Central memory CD8-positive, alpha-beta T cell (primary cell): ENCODE measurements around the gene GCDH.

Experiments used
- ATAC-seq: fragments of 150-1000 bp; cut with Tn5 transposase; replicated peaks from 2 replicates; pipeline ENCODE4 v1.10.0; 2022; ENCODE audit warnings: mild to moderate bottlenecking, moderate FRiP score, moderate number of reproducible peaks; ENCODE audit not compliant: poor library complexity, severe bottlenecking; ENCODE audit errors: extremely low read depth
- DNase-seq, 2 donors: peaks; one replicate each; pipeline ENCODE4 v3.0.0; 2021; ENCODE audit warnings: low spot score in 2 of 2
- H3K27ac Mint-ChIP-seq: one replicate; pipeline ENCODE4 v1.8.0; 2022; ENCODE audit warnings: low read depth, mild to moderate bottlenecking, moderate library complexity, mixed read lengths
- H3K27me3 Mint-ChIP-seq: one replicate; pipeline ENCODE4 v1.8.0; 2022; ENCODE audit warnings: mixed read lengths
- H3K36me3 Mint-ChIP-seq: one replicate; pipeline ENCODE4 v1.8.0; 2022; ENCODE audit warnings: mild to moderate bottlenecking, moderate library complexity, mixed read lengths; ENCODE audit not compliant: insufficient read depth
- H3K4me1 Mint-ChIP-seq: one replicate; pipeline ENCODE4 v1.8.0; 2022; ENCODE audit warnings: mixed read lengths
- H3K4me3 Mint-ChIP-seq: one replicate; pipeline ENCODE4 v1.8.0; 2022; ENCODE audit warnings: mild to moderate bottlenecking, moderate library complexity, mixed read lengths
- H3K9me3 Mint-ChIP-seq: one replicate; pipeline ENCODE4 v1.8.0; 2022; ENCODE audit warnings: mixed read lengths

Gene GCDH

DNA sequence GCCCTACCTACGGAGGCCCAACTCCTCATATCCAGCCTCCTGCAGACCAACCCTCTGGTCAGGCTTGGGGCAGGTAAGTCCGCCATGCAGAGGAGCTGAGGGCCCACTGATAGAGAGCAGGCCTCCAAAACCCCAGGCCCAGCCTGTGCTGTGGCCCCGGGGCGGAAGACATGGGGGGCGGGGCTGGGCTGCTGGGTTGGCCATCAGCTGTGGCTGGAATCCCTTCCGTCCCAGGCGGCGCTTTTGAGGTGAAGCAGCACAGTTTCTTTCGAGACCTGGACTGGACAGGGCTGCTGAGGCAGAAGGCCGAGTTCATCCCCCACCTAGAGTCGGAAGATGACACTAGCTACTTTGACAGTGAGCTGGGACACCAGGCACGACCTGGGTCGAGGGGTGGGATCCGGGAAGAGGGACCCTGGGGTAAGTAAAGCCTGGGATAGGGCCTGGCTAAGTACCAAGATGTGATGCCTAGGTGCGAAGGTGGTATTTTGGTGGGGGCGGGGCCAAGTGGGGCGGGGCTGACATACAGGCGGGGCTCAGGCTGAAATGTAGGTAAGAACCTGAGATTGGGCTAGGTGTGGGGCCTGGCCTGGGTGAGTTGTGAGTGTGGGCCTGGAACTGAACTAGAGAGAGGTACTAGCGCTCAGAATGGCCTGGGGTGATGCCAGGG is 25.1 kb upstream of the GCDH start:
- peak overlapping the region; percentile 62 for H3K4me3 Mint-ChIP-seq
- DNase-seq (no peak), ATAC-seq (no peak)
- peaks cover 10% of the 10 kb centered on the region for H3K4me1 Mint-ChIP-seq
- no peaks in the 10 kb centered on the region for H3K36me3 Mint-ChIP-seq
- no peaks in the 10 kb centered on the region for H3K9me3 Mint-ChIP-seq
- peaks cover 20% of the 10 kb centered on the region for H3K27me3 Mint-ChIP-seq
- no peak overlapping the region for H3K27ac Mint-ChIP-seq

DNA sequence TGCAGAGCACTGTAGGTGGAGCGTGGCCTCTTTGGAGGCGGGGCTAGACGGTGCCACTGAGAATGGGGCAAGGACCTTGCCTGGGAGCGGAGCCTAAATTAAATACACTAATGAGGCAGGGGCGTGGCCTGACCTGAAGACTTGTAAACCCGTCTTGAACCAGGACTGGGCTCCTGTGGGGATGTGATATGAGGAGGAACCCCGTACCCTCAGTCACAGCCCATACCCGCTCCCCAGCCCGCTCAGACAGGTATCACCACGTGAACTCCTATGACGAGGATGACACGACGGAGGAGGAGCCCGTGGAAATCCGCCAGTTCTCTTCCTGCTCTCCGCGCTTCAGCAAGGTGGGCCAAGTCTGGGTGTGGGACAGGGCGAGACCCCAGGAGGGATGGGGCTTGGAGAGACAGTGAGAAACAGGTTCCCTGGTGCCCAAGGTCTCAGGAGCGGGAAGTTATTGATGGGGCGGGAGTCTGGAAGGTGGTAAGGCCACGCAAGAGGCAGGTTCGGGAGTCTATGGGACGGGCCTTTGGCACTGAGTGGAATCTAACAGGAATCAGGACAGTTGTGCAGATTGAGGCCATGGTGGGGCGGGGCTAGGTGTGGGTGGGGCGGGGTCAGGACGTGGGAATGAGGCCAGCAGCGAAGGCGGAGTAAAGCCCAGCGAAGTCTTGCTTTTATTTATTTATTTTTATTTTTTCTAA is 24.4 kb upstream of the GCDH start:
- Mint-ChIP-seq H3K27me3 (peaks cover 20% of the 10 kb centered on the region), H3K4me1 (peaks cover 10% of the 10 kb centered on the region), H3K4me3 (peak overlapping the region; percentile 62), H3K9me3 (no peaks in the 10 kb centered on the region), H3K27ac (no peak overlapping the region), H3K36me3 (no peaks in the 10 kb centered on the region)
- DNase-seq (no peak), ATAC-seq (no peak)

DNA sequence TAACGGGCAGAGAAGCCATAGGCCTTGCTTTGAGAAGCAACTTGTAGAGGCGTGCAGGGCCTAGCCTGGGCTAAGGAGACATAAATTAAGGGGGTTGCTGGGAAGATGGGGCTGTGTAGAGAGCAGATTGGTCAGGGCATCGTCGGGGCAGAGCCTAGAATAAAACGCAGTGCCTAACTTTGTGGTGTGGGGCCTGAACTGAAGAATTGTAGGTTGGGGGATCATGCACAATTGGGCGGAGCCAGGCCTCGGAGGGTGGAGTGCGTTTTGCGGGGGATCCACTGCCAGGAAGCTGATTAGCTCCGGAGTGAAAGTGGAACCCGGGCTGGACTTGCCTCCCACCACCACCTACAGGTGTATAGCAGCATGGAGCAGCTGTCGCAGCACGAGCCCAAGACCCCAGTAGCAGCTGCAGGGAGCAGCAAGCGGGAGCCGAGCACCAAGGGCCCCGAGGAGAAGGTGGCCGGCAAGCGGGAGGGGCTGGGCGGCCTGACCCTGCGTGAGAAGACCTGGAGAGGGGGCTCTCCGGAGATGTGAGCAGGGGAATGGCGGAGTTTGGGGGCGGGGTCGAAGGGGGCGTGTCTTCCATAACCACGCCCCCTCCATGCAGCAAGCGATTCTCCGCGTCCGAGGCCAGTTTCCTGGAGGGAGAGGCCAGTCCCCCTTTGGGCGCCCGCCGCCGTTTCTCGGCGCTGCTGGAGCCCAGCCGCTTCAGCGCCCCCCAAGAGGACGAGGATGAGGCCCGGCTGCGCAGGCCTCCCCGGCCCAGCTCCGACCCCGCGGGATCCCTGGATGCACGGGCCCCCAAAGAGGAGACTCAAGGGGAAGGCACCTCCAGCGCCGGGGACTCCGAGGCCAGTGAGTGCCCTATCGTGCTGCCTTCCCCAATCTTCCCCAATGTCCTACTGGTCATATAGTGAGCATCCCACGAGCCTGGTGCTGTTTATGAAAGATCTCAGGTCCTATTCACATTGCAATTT is 23.6 kb upstream of the GCDH start:
- peak in 1 of 2 donors; percentile 39 for DNase-seq
- H3K36me3 Mint-ChIP-seq = peaks cover 4% of the 10 kb centered on the region
- ATAC-seq = peak; percentile 54
- H3K9me3 Mint-ChIP-seq = no peaks in the 10 kb centered on the region
- H3K27me3 Mint-ChIP-seq = peaks cover 20% of the 10 kb centered on the region
- peak overlapping the region; percentile 62 for H3K4me3 Mint-ChIP-seq
- no peak overlapping the region for H3K27ac Mint-ChIP-seq
- peaks cover 18% of the 10 kb centered on the region for H3K4me1 Mint-ChIP-seq

DNA sequence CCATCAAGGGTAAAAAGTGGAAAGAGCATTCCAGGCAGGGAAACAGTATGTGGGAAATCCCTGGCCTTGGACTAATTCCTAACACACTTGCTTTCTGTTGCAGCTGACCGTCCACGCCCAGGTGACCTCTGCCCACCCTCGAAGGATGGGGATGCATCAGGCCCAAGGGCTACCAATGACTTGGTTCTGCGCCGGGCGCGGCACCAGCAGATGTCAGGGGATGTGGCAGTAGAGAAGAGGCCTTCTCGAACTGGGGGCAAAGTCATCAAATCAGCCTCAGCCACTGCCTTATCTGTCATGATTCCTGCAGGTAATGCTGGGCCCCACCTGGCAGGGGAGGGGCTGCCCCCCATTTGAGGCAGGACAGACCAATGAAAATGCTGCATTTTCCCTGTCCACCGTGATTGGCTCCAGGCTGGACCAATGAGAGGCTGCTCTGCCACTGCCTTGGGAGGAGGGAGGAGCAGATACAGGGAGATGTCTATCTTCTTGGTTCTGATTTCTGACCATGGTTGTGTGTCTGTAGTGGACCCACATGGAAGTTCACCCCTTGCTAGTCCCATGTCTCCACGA is 22.3 kb upstream of the GCDH start:
- Mint-ChIP-seq H3K4me3 (no peak overlapping the region), H3K27me3 (peaks cover 20% of the 10 kb centered on the region), H3K4me1 (peaks cover 18% of the 10 kb centered on the region), H3K27ac (no peak overlapping the region), H3K9me3 (no peaks in the 10 kb centered on the region), H3K36me3 (peaks cover 6% of the 10 kb centered on the region)
- ATAC-seq (no peak), DNase-seq (no peak)

DNA sequence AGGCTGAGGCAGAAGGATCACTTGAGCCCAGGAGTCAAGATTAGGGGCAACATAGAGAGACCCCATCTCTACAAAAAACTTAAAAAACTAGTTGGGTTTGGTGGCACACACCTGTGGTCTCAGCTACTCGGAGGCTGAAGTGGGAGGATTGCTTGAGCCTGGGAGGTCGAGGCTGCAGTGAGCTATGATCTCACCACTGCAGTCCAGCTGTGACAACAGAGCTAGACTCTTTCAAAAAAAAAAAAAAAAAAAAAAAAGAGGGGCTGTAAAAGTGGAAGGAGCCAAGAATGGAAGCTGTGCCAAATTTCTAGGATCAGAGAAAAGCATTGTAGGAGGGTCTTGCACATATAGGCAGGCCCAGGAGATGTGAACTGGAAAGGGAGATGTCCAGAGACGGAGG is 19.3 kb upstream of the GCDH start:
- ATAC-seq (no peak), DNase-seq (no peak)
- peaks cover 14% of the 10 kb centered on the region for H3K4me1 Mint-ChIP-seq
- H3K9me3 Mint-ChIP-seq = no peaks in the 10 kb centered on the region
- H3K36me3 Mint-ChIP-seq = peaks cover 14% of the 10 kb centered on the region
- peaks cover 8% of the 10 kb centered on the region for H3K27me3 Mint-ChIP-seq
- no peak overlapping the region for H3K4me3 Mint-ChIP-seq
- H3K27ac Mint-ChIP-seq = no peak overlapping the region

DNA sequence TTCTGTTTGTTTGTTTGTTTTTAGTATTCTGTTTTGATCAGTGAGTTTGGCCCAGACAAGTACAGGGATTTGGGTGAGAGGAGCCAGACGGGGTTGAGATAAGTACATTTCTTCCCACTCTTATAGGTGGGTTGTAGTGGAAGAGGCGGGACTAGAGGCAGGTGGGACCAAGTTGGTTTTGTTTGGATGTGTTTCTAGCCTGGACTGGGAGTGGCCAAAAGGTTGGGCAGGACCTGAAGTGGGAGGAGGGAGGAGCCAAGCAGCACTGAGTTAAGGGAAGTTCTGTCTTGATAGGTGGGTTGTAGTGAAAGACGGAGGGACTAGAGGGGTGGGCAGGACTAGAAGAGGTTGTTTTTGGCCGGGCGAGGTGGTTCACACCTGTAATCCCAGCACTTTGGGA is 18.7 kb upstream of the GCDH start:
- Mint-ChIP-seq H3K4me1 (peaks cover 9% of the 10 kb centered on the region), H3K27me3 (peaks cover 2% of the 10 kb centered on the region), H3K27ac (no peak overlapping the region), H3K36me3 (peaks cover 17% of the 10 kb centered on the region), H3K4me3 (no peak overlapping the region), H3K9me3 (no peaks in the 10 kb centered on the region)
- ATAC-seq (no peak), DNase-seq (no peak)

DNA sequence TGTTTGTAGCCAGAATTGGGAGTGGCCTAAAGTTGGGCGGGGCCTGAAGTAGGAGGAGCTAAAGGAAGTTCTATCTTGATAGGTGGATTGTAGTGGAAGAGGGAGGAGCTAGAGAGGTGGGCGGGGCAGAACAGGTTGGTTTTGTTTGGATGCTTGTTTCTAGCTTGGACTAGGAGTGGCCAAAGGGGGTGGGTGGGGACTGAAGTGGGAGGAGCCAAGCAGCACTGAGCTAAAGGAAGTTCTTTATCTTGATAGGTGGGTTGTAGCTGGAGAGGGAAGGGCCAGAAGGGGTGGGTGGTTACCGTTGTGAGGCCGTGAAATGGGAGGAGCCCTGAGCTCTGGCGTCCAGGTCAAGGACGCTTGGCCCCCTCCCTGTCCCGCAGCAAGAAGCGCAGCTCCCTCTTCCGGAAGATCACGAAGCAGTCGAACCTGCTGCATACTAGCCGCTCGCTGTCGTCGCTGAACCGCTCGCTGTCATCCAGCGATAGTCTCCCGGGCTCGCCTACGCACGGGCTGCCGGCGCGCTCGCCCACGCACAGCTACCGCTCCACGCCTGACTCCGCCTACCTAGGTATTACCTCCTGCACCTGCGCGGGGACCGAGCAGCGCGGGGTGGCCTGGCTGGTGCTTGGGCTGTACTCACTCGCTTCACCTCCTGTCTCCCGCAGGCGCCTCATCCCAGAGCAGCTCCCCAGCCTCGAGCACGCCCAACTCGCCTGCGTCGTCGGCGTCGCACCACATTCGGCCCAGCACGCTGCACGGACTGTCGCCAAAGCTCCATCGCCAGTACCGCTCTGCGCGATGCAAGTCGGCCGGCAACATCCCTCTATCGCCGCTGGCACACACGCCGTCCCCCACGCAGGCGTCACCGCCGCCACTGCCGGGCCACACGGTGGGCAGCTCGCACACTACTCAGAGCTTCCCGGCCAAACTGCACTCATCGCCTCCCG is 17.7 kb upstream of the GCDH start:
- H3K4me1 Mint-ChIP-seq = peaks cover 7% of the 10 kb centered on the region
- H3K36me3 Mint-ChIP-seq = peaks cover 21% of the 10 kb centered on the region
- peak overlapping the region; percentile 41 for H3K4me3 Mint-ChIP-seq
- no peaks in the 10 kb centered on the region for H3K27me3 Mint-ChIP-seq
- no peak overlapping the region for H3K27ac Mint-ChIP-seq
- no peaks in the 10 kb centered on the region for H3K9me3 Mint-ChIP-seq
- peak; percentile 63 for ATAC-seq
- DNase-seq = peak; percentile 39 to 51

DNA sequence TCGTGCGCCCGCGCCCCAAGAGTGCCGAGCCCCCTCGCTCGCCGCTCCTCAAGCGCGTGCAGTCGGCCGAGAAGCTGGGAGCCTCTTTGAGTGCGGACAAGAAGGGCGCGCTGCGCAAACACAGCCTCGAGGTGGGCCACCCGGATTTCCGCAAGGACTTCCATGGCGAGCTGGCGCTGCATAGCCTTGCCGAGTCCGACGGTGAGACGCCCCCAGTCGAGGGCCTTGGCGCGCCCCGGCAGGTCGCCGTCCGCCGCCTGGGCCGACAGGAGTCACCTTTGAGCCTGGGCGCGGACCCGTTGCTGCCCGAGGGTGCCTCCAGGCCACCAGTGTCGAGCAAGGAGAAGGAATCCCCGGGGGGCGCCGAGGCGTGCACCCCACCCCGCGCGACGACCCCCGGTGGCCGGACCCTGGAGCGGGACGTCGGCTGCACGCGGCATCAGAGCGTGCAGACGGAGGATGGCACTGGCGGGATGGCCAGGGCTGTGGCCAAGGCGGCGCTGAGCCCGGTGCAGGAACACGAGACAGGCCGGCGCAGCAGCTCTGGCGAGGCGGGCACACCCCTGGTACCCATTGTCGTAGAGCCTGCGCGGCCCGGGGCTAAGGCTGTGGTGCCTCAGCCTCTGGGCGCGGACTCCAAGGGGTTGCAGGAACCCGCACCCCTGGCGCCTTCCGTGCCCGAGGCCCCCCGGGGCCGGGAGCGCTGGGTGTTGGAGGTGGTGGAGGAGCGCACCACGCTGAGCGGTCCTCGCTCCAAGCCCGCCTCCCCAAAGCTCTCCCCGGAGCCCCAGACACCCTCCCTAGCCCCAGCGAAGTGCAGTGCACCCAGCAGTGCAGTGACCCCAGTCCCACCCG is 16.8 kb upstream of the GCDH start:
- no peaks in the 10 kb centered on the region for H3K9me3 Mint-ChIP-seq
- ATAC-seq = no peak
- H3K4me1 Mint-ChIP-seq = peaks cover 7% of the 10 kb centered on the region
- peak overlapping the region; percentile 41 for H3K4me3 Mint-ChIP-seq
- DNase-seq = no peak
- H3K27ac Mint-ChIP-seq = no peak overlapping the region
- H3K27me3 Mint-ChIP-seq = no peaks in the 10 kb centered on the region
- H3K36me3 Mint-ChIP-seq = peaks cover 23% of the 10 kb centered on the region

DNA sequence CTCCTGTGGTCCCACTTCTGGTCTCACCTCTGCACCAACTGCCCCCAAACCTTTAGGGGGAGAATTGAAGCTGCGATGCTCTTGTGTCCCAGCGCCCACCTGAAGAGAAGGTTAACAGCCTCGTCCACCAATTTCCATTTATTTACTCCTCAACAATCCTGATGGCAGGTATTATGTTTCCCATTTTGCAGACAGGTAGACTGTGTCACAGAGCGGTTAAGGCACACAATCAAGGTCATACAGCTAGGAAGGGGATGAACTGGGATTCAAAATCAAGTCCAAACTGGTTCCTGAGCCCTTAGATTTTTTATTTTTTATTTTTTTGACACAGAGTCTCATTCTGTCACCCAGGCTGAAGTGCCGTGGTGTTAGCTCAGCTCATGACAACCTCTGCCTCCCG is 15.9 kb upstream of the GCDH start:
- Mint-ChIP-seq H3K4me1 (peaks cover 15% of the 10 kb centered on the region), H3K9me3 (no peaks in the 10 kb centered on the region), H3K4me3 (no peak overlapping the region), H3K27ac (no peak overlapping the region), H3K27me3 (no peaks in the 10 kb centered on the region), H3K36me3 (peaks cover 23% of the 10 kb centered on the region)
- DNase-seq = no peak
- no peak for ATAC-seq

DNA sequence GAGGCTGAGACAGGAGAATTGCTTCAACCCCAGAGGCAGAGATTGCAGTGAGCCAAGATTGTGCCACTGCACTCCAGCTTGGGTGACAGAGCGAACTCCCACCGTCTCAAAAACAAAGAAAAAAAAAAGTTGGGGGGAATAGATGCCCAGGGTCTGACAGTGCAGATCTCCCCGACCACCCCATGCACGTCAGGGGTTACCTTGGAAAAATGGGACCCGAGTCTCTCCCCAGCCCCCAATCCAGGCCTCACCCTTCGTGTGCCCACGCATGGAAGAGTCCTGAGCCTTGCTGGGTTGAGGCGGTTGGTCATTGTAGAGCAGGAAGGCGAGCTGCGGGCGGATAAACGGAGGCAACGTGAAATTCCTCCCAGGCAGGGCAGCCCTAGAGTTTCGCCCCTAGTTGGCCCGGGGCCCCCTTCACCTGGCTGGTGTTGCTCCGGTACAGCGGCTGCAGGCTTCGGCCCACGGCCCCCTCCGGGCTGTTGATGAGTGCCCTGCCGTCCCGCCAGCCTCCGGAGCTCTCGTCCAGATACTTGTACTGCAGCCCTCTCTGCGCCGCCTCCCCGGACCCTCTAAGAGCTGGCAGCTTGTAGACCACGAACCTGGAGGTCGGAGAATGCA is 10.3 kb upstream of the GCDH start:
- peaks cover 25% of the 10 kb centered on the region for H3K36me3 Mint-ChIP-seq
- H3K9me3 Mint-ChIP-seq = no peaks in the 10 kb centered on the region
- ATAC-seq (no peak), DNase-seq (no peak)
- H3K4me1 Mint-ChIP-seq = peaks cover 31% of the 10 kb centered on the region
- H3K4me3 Mint-ChIP-seq = peak overlapping the region; percentile 84
- H3K27ac Mint-ChIP-seq = peak overlapping the region; percentile 68
- no peaks in the 10 kb centered on the region for H3K27me3 Mint-ChIP-seq
